Superior temporal gyrus (tissue), 1 donor: ENCODE measurements around the gene CSNK2B.

ENCODE experiments used
- DNase-seq: peaks from one replicate; pipeline ENCODE4 v3.0.0-alpha.2; 2016; ENCODE audit errors: extremely low spot score

Gene CSNK2B

GRCh38 chr6:31636698-31637596 is 28.9 kb upstream of the CSNK2B start:
- no peak for DNase-seq

DNA sequence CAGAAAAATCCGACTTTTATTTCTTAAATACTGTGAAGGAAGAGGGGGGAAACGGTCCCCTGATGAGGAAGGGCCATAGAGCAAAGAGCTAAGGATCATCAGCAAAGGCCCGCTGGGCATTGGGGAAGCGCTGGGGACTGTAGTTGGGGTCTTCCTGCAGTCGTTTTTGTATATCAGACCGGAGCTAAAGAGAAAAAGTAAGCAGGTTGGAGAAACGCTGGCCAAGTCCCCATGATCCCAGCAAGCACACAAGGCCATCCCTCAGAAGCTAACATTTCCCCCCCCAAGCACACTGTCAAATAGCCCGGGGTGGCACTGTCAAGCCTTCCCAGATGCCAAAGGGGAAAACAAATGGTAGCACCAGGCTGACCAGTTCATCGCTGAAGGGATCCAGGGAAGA is 26.8 kb upstream of the CSNK2B start:
- no peak for DNase-seq

DNA sequence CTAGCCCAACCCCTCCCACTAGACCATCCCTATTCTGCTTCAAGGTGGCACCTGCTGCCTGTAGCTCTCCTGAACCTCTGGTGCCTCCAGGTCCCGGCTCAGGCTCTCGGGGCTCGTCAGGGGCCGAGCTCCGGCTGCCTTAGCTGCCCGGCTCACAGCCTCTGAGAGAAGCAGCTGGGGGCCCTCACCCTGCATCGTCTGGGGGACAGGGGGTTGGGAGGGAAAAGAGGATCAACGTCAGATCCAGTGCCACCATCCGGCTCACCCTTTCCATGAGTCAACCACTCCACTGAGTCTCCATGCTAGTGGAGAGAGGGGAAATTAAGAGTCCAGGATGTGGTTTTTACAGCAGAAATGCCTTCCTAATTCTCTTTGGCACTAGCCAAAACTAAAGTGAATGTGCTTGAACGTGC is 26.4 kb upstream of the CSNK2B start:
- DNase-seq = no peak

DNA sequence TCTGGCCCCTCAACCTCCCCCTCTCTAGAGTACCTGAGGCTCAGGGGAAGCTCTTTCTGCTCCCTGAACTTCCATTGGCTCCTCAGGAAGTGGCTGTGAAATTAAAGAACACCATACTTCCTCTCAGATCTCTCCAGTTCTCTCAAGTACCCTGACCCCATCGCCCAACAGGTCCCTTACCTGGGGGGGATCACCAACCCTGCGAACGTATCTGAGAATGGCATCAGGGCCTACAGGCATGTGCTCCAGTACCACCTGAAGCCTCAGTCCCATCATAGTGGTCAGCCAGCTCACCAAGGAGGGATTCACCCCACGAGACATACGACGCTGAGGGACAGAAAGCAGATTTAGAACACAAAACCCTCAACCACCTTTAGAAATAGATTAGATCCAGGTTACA is 25.3 kb upstream of the CSNK2B start:
- DNase-seq = no peak

GRCh38 chr6:31641370-31641769 is 24.5 kb upstream of the CSNK2B start:
- no peak for DNase-seq

DNA sequence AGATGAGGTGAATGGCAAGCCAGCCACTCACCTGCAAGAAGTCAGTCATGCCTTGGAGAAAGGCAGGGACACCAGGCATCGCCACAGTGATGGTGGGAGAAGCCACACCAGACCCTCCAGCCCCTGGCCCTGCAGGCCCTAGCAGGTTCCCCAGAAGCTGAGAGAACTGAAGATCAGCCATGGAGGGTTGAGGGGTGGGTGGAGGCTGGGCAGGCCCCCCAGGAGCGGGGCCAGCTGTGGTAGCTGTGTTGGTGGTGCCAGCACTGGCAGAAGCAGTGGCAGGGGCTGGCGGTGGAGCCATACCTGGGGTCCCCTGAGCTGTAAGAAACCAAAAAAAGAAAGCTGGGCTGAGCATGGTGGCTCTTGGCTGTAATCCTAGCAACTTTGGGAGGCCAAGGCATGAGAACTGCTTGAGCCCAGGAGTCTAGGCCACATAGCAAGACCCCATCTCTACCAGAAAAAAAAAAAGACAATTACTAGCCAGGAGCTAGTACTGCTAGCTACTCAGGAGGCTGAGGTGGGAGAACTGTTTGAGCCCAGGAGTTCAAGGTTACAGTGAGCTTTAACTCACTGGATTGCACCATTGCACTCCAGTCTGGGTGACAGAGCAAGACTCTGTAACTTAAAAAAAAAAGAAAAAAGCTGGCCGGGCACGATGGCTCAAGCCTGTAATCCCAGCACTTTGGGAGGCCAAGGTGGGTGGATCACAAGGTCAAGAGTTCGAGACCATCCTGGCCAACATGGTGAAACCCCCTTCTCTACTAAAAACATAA is 22.9 kb upstream of the CSNK2B start:
- DNase-seq = no peak

DNA sequence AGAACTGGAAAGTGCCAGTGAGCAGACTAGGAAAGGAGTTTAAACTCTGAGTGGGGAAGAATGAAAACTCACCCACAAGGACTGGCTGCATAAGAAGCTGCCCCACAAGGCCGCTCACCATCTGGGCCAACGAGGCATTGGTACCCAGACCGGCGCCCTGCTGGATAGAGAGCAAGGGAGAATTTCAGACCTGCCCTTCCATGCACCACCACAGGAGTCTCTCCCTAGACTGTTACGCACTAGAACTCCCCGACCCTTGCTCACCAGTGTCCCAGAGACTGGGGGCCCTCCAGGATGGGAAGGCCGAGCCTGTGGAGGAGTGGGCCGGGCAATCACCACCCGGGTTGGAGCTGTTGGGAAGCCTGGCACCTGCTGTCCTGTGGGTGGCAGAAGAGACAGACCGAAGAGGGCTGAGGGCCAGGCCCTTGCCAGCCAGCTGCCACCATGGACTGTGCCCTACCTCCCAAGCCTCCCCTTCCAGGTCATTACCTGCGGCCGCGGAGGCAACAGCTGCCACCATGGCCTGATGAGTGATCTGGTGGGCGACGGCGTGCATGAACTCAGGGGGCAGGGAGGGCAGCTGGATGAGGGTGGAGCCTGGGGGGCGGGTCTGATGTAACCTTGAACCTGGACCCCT is 21.9 kb upstream of the CSNK2B start:
- no peak for DNase-seq

- no peak for DNase-seq
Measured at GRCh38 chr6:31645325-31645724, 20.6 kb upstream of the CSNK2B start.

DNA sequence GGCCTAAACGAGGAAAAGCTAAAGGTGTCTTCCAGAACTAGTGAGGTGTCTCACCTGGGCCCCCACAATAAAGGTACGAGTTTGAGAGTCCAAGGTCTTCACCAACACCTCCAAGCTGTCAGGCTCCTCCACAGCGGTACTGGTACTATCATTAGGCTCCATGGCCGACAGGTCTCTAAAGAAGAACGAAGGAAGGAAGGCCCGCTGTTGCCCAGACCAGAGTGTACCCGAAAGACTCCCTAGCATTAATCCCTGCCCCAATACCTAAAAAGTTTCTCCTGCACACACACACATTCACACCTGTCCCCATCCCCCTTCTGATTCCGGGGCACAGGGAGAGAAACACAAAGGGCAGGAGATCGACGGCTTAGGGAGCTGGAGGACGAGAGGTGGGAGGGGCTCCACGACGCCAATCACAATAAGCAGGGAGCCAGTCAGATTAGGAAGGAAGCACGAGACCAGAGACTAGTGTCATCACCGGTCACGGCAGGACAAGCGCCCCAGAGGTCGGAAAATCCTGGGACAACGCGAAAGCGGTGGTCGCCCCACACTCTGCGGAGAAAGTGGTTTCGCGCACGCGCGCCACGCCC is 14.2 kb upstream of the CSNK2B start:
- DNase-seq = no peak

- no peak for DNase-seq
Measured at GRCh38 chr6:31652925-31653724, 12.8 kb upstream of the CSNK2B start.

DNA sequence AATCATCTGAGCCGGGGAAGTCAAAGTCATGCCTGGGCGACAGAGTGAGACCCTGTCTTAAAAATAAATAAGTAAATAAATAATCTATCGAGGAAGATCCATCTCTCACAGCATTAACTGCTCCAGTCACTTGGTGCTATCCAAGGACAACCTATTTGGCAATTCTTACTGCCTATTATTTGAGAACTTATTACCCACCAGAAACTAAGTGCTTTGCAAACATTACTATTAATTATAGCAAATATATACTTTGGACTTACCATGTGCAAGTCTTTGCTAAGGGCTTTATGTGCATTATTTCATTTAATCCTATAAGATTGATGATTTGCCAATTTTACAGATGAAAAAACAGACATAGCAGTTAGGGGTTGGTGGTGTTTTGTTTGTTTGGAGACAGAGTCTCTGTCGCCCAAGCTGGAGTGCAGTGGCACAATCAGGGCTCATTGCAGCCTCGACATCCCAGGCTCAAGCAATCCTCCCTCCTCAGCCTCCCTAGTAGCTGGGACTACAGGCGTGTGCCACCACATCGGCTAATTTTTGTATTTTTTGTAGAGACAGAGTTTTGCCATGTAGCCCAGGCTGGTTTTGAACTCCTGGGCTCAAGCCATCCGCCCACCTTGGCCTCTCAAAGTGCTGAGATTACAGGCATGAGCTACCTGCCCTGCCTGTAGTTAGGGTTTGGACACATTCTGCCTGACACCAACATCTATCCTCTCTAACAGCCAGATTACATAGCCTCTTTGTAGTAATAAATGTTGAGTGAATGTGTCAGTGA is 11.1 kb upstream of the CSNK2B start:
- DNase-seq = no peak

GRCh38 chr6:31655349-31656237 is 10.3 kb upstream of the CSNK2B start, which contains the start of gene APOM:
TSS of gene APOM (plus strand) at chr6:31655894. CDS start at chr6:31655967, 73 bp downstream.
- no peak for DNase-seq

- no peak for DNase-seq
Measured at GRCh38 chr6:31657406-31658157, 8.3 kb upstream of the CSNK2B start.

GRCh38 chr6:31658158-31658688 is 7.7 kb upstream of the CSNK2B start:
- no peak for DNase-seq

GRCh38 chr6:31658983-31659648 is 6.8 kb upstream of the CSNK2B start:
- no peak for DNase-seq

DNA sequence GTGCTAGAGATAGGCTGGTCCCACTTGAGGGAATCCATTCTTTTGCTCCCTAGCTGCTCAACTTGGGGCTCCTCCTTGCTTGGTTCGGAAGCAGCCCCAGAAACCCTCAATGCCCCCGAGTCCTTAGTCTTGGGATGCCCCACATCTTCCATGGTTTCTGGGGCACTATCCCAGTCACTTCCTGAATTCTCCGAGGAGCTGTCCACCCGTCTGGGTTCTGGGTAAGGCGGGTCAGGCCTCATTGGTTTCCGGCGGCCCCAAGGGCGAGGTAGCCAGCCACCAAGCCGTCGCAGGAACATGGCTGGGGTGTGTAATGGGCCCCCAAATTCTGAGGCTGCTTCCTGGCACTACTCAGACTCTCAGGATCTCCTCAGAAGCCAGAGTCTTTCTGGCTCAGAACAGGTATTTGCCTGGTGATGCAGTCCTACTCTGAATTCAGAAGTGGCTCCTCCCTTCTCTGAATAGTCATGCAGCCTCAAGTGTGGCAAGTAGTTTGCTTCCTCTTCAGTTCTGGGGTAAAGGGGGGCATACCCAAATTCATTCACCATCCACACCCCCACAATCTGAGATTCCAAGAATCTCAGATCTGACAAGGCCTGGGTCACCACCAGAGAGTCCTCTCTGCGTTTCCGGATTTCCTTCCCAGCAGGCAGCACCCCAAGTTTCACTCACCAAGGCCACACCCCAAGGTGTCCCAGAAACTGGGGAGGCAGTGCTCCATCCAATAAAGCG is 6.1 kb upstream of the CSNK2B start:
- peak; percentile 18 for DNase-seq
